NCI-H1417 treated with DMSO at 0.1 percent for 48 hours (cell line): Measurements from ENCODE around the gene VSX1.

Experiments
- DNase-seq: peaks from one replicate; lab custom pipeline; 2025; lab: John Stamatoyannopoulos, UW

Gene VSX1

GRCh38 chr20:25065625-25066338 lies 16.2 kb downstream of the VSX1 start:
- DNase-seq: peak; percentile 19

GRCh38 chr20:25065072-25065624 lies 16.8 kb downstream of the VSX1 start:
- DNase-seq: no peak

GRCh38 chr20:25064561-25065071 lies 17.3 kb downstream of the VSX1 start:
- DNase-seq: no peak

- DNase-seq: no peak
These were observed 18.0 kb downstream of the VSX1 start for GRCh38 chr20:25063981-25064380.

- no peak for DNase-seq
These were observed 18.4 kb downstream of the VSX1 start for GRCh38 chr20:25063546-25063945.

DNA sequence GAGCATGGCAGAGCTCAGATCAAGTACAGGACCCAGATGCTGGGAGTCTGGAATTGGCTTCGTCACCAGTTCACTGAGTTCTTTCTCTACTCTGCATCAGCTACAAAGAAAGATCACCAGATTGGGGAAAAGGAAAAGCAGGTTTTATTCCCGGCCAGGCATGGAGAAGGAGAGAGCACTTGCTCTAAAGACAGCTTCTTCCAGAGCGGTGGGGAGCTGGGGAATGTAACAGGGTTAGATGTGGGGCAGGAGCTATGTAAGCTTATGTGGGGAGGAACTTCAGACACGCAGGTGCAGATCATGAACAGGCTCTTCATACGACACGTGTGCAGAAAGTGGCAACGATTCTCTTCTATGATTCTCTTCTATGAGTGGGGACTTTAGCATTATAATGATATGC lies 19.1 kb downstream of the VSX1 start:
- DNase-seq: no peak

- no peak for DNase-seq
These were observed 20.0 kb downstream of the VSX1 start for GRCh38 chr20:25061821-25062530.

DNA sequence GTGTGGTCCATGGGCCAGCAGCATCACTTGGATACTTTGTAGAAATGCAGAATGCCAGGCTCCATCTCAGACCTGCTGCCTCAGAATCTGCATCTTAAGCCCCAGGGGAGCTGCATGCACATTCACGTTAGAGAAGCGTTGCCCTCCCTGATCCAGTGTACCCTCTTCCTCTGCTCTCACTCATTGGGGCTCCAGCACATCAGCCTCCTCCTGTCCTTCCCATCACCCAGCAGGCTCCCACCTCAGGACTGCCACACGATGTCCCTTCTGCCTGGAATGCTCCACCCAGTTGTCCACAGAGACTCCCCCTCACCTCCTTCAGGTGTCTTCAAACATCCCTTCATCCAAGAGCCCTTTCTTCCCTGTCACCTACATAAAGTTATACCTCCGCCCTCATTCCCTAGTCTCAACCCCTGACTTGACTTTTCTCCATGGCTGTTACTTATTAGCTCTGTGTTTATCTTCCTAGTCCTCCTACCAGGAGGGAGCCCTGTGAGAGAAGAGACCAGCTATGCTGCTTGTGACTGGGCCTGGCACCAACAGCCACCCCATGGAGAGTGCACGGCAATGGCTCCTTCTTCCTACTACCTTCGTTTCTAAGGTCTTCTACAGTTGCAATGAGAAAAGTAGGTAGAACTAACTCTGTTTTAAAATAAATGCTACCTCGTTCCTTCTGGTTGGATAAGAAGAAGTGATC lies 20.7 kb downstream of the VSX1 start:
- DNase-seq: no peak

DNA sequence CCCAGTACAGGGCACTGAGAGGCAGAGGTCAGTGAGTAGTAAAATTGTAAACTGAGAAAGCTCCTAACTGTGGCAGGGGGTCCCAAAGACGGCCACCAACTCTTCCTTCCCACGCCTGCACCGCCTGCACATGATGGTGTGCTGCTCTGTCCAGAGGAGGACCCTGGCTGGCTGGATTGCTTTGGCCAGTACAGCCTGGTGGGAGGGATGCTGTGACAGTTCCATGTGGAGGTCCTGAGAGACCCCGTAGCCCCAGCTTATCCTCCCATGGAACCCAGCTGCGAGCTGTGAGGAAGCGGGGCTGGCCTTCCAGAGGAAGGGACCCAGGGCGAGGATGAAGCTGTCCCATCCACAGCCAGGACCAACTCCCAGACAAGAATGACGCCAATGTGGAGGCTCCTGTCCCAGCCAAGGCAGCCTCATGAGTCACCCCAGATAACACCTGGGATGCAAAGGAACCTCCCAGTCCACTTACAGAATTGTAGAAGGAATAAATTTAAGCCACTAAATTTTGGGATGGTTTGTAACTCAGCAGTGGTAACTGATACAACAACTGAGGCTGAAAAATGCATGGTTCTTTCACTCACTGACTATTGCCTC lies 22.0 kb downstream of the VSX1 start:
- DNase-seq: no peak

DNA sequence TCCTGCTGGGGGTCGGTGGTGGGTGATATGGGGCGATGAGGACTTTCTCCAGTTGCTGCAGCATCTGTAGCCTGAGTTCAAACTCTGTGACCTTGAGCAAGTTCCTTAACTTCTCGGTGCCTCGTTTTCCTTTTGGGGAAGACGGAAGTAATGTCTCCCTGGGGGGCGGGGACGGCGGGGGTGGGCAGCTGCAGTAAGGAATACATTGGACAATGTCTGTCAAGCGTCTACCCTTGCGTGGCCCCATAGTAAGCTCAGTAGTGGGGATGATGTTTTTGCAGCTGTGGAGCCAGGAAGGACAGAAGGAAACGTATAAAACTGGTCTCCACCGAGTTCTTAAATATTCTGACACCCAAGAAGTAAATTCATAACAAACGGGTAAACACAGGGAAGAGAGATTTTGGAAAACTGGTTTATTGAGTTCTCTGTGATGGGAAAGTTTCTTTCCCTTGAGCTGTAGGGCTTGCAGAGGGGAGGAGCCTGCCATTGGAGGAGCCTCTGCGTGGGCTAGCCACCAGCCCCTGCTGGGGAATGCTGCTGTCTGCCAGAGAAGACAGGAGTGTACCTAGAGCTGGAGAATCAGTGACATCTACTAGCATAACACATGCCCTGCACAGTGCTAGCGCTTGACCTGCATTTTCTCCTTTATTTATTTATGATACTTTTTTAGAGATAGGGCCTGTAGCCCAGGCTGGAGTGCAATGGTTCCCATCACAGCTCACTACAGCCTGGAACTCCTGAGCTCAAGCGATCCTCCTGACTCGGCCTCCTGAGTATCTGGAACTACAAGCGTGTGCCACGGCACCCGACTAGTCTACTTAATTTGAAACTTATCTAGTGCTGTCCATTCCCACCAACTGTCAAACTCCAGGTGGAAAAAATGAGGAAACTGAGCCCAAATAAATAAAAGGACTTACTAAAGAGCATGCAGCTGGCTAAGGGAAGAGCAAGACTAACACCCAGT lies 22.8 kb downstream of the VSX1 start:
- DNase-seq: no peak

GRCh38 chr20:25058051-25058846 lies 23.7 kb downstream of the VSX1 start, which contains the start of gene ACSS1:
TSS of gene ACSS1 (minus strand) at chr20:25058139. CDS start at chr20:25058102, 37 bp downstream.
- no peak for DNase-seq

- DNase-seq: no peak
These were observed 24.5 kb downstream of the VSX1 start for GRCh38 chr20:25057234-25058050.

GRCh38 chr20:25056690-25057233 lies 25.2 kb downstream of the VSX1 start:
- no peak for DNase-seq

- no peak for DNase-seq
These were observed 26.0 kb downstream of the VSX1 start for GRCh38 chr20:25055711-25056495.

GRCh38 chr20:25054995-25055629 lies 26.8 kb downstream of the VSX1 start:
- no peak for DNase-seq

DNA sequence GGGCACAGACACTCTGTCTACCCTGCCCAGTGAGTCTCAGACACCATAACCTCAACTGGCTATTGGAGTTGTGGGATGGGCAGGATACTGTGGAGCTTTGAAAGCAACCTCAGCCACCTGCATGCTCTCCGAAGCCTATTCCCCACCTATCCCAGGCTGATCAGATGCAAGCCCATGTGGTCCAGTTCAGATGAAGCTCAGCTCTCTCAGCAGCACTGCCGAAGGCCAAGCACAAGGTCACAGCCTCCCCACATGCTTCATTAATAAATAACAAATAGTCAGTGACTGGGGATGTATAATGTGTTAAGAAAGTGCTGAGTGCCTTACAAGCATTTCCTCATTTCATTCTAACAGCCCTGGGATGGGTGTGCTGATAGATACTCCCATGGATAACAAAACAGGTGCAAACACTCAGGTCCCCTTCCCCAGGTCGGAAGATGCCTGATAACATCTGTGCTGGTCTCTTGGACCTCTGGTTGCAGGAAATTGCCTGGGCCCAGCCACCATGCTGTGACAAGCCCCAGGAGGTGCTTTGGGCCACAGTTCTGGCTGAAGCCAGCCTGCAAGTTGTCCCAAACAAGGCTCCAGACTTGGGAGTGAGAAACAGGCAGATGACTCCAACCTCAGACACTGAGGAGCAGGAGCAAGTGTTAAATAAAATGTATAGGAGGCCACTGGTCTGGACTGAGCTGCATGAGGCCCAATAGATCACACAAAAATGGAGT lies 27.7 kb downstream of the VSX1 start:
- no peak for DNase-seq
